ENCODE data around the gene FRMD3.

FRMD3 gene

GRCh38 chr9:83475741-83476140 lies 62.5 kb downstream of the FRMD3 start:
- no peak for DNase-seq (ENCODE audit: low read depth in 3 of 3, low spot score in 1 of 3)

GRCh38 chr9:83474631-83475030 lies 63.6 kb downstream of the FRMD3 start:
- no peak for DNase-seq (ENCODE audit: low read depth in 3 of 3, low spot score in 1 of 3)

GRCh38 chr9:83473488-83473971 lies 64.7 kb downstream of the FRMD3 start:
- DNase-seq (ENCODE audit: low read depth in 3 of 3, low spot score in 1 of 3): no peak

- DNase-seq (ENCODE audit: low read depth in 3 of 3, low spot score in 1 of 3): no peak
These were observed 65.4 kb downstream of the FRMD3 start for GRCh38 chr9:83472764-83473163.

GRCh38 chr9:83472221-83472665 lies 66.0 kb downstream of the FRMD3 start:
- DNase-seq (ENCODE audit: low read depth in 3 of 3, low spot score in 1 of 3): no peak

- no peak for DNase-seq (ENCODE audit: low read depth in 3 of 3, low spot score in 1 of 3)
These were observed 67.0 kb downstream of the FRMD3 start for GRCh38 chr9:83471241-83471640.

GRCh38 chr9:83469722-83470121 lies 68.5 kb downstream of the FRMD3 start:
- DNase-seq (ENCODE audit: low read depth in 3 of 3, low spot score in 1 of 3): no peak

- no peak for DNase-seq (ENCODE audit: low read depth in 3 of 3, low spot score in 1 of 3)
These were observed 69.4 kb downstream of the FRMD3 start for GRCh38 chr9:83468821-83469220.

GRCh38 chr9:83466877-83467276 lies 71.3 kb downstream of the FRMD3 start:
- DNase-seq (ENCODE audit: low read depth in 3 of 3, low spot score in 1 of 3): no peak

- DNase-seq (ENCODE audit: low read depth in 3 of 3, low spot score in 1 of 3): no peak
These were observed 71.8 kb downstream of the FRMD3 start for GRCh38 chr9:83466351-83466750.

GRCh38 chr9:83459830-83460229 lies 78.4 kb downstream of the FRMD3 start:
- DNase-seq (ENCODE audit: low read depth in 3 of 3, low spot score in 1 of 3): no peak

GRCh38 chr9:83458530-83458929 lies 79.7 kb downstream of the FRMD3 start:
- no peak for DNase-seq (ENCODE audit: low read depth in 3 of 3, low spot score in 1 of 3)

- no peak for DNase-seq (ENCODE audit: low read depth in 3 of 3, low spot score in 1 of 3)
These were observed 81.2 kb downstream of the FRMD3 start for GRCh38 chr9:83457005-83457404.

- DNase-seq (ENCODE audit: low read depth in 3 of 3, low spot score in 1 of 3): no peak
These were observed 82.0 kb downstream of the FRMD3 start for GRCh38 chr9:83456226-83456625.

GRCh38 chr9:83454076-83454475 lies 84.1 kb downstream of the FRMD3 start:
- DNase-seq (ENCODE audit: low read depth in 3 of 3, low spot score in 1 of 3): no peak

- no peak for DNase-seq (ENCODE audit: low read depth in 3 of 3, low spot score in 1 of 3)
These were observed 86.9 kb downstream of the FRMD3 start for GRCh38 chr9:83451308-83451707.

- no peak for DNase-seq (ENCODE audit: low read depth in 3 of 3, low spot score in 1 of 3)
These were observed 88.2 kb downstream of the FRMD3 start for GRCh38 chr9:83449983-83450382.

- no peak for DNase-seq (ENCODE audit: low read depth in 3 of 3, low spot score in 1 of 3)
These were observed 89.0 kb downstream of the FRMD3 start for GRCh38 chr9:83449166-83449565.

- no peak for DNase-seq (ENCODE audit: low read depth in 3 of 3, low spot score in 1 of 3)
These were observed 89.6 kb downstream of the FRMD3 start for GRCh38 chr9:83448626-83449025.

- DNase-seq (ENCODE audit: low read depth in 3 of 3, low spot score in 1 of 3): no peak
These were observed 90.8 kb downstream of the FRMD3 start for GRCh38 chr9:83447351-83447750.

GRCh38 chr9:83445703-83446265 lies 92.4 kb downstream of the FRMD3 start:
- no peak for DNase-seq (ENCODE audit: low read depth in 3 of 3, low spot score in 1 of 3)

- no peak for DNase-seq (ENCODE audit: low read depth in 3 of 3, low spot score in 1 of 3)
These were observed 94.1 kb downstream of the FRMD3 start for GRCh38 chr9:83444110-83444509.

- DNase-seq (ENCODE audit: low read depth in 3 of 3, low spot score in 1 of 3): no peak
These were observed 96.8 kb downstream of the FRMD3 start for GRCh38 chr9:83441390-83441789.
